ENCODE results near the gene WHRN.

- TF ChIP-seq, protein P1, sequence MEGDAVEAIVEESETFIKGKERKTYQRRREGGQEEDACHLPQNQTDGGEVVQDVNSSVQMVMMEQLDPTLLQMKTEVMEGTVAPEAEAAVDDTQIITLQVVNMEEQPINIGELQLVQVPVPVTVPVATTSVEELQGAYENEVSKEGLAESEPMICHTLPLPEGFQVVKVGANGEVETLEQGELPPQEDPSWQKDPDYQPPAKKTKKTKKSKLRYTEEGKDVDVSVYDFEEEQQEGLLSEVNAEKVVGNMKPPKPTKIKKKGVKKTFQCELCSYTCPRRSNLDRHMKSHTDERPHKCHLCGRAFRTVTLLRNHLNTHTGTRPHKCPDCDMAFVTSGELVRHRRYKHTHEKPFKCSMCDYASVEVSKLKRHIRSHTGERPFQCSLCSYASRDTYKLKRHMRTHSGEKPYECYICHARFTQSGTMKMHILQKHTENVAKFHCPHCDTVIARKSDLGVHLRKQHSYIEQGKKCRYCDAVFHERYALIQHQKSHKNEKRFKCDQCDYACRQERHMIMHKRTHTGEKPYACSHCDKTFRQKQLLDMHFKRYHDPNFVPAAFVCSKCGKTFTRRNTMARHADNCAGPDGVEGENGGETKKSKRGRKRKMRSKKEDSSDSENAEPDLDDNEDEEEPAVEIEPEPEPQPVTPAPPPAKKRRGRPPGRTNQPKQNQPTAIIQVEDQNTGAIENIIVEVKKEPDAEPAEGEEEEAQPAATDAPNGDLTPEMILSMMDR (conservative IDR thresholded peaks at IDR 0.05; ENCODE audit: low read depth in 2 of 2) = no peak
- TF ChIP-seq EZH2 (IDR thresholded peaks at IDR 0.05; ENCODE audit: low read depth, unreplicated experiment) (no peak), EZH2phosphoT487 (IDR thresholded peaks at IDR 0.05; ENCODE audit: unreplicated experiment) (no peak), JUNB (IDR thresholded peaks at IDR 0.05; ENCODE audit: unreplicated experiment) (no peak), REST (IDR thresholded peaks at IDR 0.05; ENCODE audit: unreplicated experiment) (no peak), POLR2AphosphoS5 (IDR thresholded peaks at IDR 0.05; ENCODE audit: low read depth) (no peak)
These were observed 98.8 kb downstream of the WHRN start for GRCh38 chr9:114406441-114406840.

Measured in GM23338 (cell line).